HL-60 (cell line): ENCODE measurements around the gene RAD1.

Experiments used
- DNase-seq, 2 experiments: peaks; one replicate each; pipeline ENCODE4 v3.0.0-alpha.2; 2010 to 2020; ENCODE audit warnings: low read depth in 1 of 2, low spot score in 1 of 2
- H3K27ac ChIP-seq: fragments of 250-450 bp; sonication (Bioruptor Pico); replicated peaks from 2 replicates; pipeline ENCODE4 v1.5.1; 2020; ENCODE audit warnings: mild to moderate bottlenecking, moderate library complexity
- H3K27me3 ChIP-seq: fragments of 250-450 bp; sonication (Bioruptor Pico); 2 replicates; pipeline ENCODE4 v1.5.1; 2021; ENCODE audit warnings: mild to moderate bottlenecking, moderate library complexity; ENCODE audit not compliant: insufficient read depth, poor library complexity, severe bottlenecking
- H3K4me3 ChIP-seq: replicated peaks from 2 replicates; pipeline ENCODE4 v1.5.1; 2011; ENCODE audit warnings: mild to moderate bottlenecking, control low read depth, low read length; ENCODE audit not compliant: insufficient read depth
- CTCF ChIP-seq: IDR thresholded peaks from one replicate; pipeline ENCODE4 v1.5.1; 2011; ENCODE audit warnings: low read length, control low read depth, inconsistent platforms; ENCODE audit not compliant: insufficient read depth
- GABPA ChIP-seq: IDR thresholded peaks from 2 replicates; pipeline ENCODE4 v1.6.1; 2012; ENCODE audit warnings: low read depth
- POLR2AphosphoS5 ChIP-seq: IDR thresholded peaks from 2 replicates; pipeline ENCODE4 v1.6.1; 2012; ENCODE audit warnings: low read depth
- REST ChIP-seq: IDR thresholded peaks from 2 replicates; pipeline ENCODE4 v1.6.1; 2012; ENCODE audit warnings: low read depth; ENCODE audit not compliant: insufficient replicate concordance
- SPI1 ChIP-seq: IDR thresholded peaks from 2 replicates; pipeline ENCODE4 v1.6.1; 2012; ENCODE audit warnings: low read depth, mild to moderate bottlenecking, borderline replicate concordance

Gene RAD1

GRCh38 chr5:34869256-34869655 is 46.0 kb downstream of the RAD1 start:
- no peak for DNase-seq
- H3K27me3 ChIP-seq = no peaks in the 10 kb centered on the region
- TF ChIP-seq SPI1 (no peak), CTCF (no peak), REST (no peak), GABPA (no peak), POLR2AphosphoS5 (no peak)

GRCh38 chr5:34868791-34869190 is 46.5 kb downstream of the RAD1 start:
- H3K27me3 ChIP-seq = no peaks in the 10 kb centered on the region
- no peak overlapping the region for H3K27ac ChIP-seq
- TF ChIP-seq REST (no peak), POLR2AphosphoS5 (no peak), CTCF (no peak), GABPA (no peak), SPI1 (no peak)
- no peak for DNase-seq
- no peak overlapping the region for H3K4me3 ChIP-seq

More at GRCh38 chr5:34869256-34869655, 46.0 kb downstream of the RAD1 start:
- H3K4me3 ChIP-seq = no peak overlapping the region
- H3K27ac ChIP-seq = no peak overlapping the region

GRCh38 chr5:34867660-34868059 is 47.6 kb downstream of the RAD1 start:
- no peak overlapping the region for H3K4me3 ChIP-seq
- H3K27me3 ChIP-seq = no peaks in the 10 kb centered on the region
- TF ChIP-seq GABPA = no peak
- TF ChIP-seq POLR2AphosphoS5 = no peak
- no peak for TF ChIP-seq CTCF
- no peak for DNase-seq
- H3K27ac ChIP-seq = no peak overlapping the region

- Histone ChIP-seq H3K27ac (no peak overlapping the region), H3K27me3 (no peaks in the 10 kb centered on the region), H3K4me3 (no peak overlapping the region)
- DNase-seq = no peak
- TF ChIP-seq POLR2AphosphoS5 (no peak), GABPA (no peak), SPI1 (no peak), CTCF (no peak), REST (no peak)
These were observed 48.3 kb downstream of the RAD1 start for GRCh38 chr5:34866989-34867471.
